HEK293 (cell line): ENCODE data around the gene CCT3.

Source experiments
- KLF7 ChIP-seq: fragments of 450-650 bp; formaldehyde crosslinking; IDR thresholded peaks from 2 replicates; pipeline ENCODE4 v1.5.1; 2016; ENCODE audit warnings: missing biosample characterization, missing genetic modification characterization, borderline replicate concordance
- TCF7L2 ChIP-seq: IDR thresholded peaks from 2 replicates; pipeline ENCODE4 v1.6.1; 2011; ENCODE audit warnings: low read depth, mild to moderate bottlenecking, inconsistent platforms, low read length, moderate library complexity, borderline replicate concordance
- ZBTB20 ChIP-seq: fragments of 450-650 bp; formaldehyde crosslinking; IDR thresholded peaks from 2 replicates; pipeline ENCODE4 v1.5.1; 2016; ENCODE audit warnings: missing biosample characterization, missing genetic modification characterization
- ZNF24 ChIP-seq: fragments of 450-650 bp; formaldehyde crosslinking; IDR thresholded peaks from 2 replicates; pipeline ENCODE4 v1.5.1; 2016; ENCODE audit warnings: missing biosample characterization, missing genetic modification characterization
- ZNF274 ChIP-seq, 2 experiments: fragments of 200-500 bp in 1 of 2; fragments of 450-650 bp in 1 of 2; sonication (Bioruptor generic) in 1 of 2; formaldehyde crosslinking in 1 of 2; IDR thresholded peaks; 2 replicates each; pipeline versions ENCODE4 v1.5.1 to v1.6.1; 2014 to 2016; ENCODE audit warnings: borderline replicate concordance in 1 of 2, inconsistent platforms in 1 of 2, low read length in 1 of 2, missing biosample characterization in 1 of 2, missing genetic modification characterization in 1 of 2
- ZNF501 ChIP-seq: fragments of 450-650 bp; formaldehyde crosslinking; IDR thresholded peaks from 2 replicates; pipeline ENCODE4 v1.5.1; 2016; ENCODE audit warnings: missing biosample characterization, missing genetic modification characterization
- TF ChIP-seq, protein P1 (sequence below): fragments of 450-650 bp; formaldehyde crosslinking; IDR thresholded peaks from 2 replicates; pipeline ENCODE4 v1.5.1; 2016; ENCODE audit warnings: missing biosample characterization, missing genetic modification characterization
- TF ChIP-seq, protein P2 (sequence below): fragments of 450-650 bp; formaldehyde crosslinking; IDR thresholded peaks from 2 replicates; pipeline ENCODE4 v1.5.1; 2016; ENCODE audit warnings: missing biosample characterization, missing genetic modification characterization
- TF ChIP-seq, protein P3 (sequence below): fragments of 450-650 bp; formaldehyde crosslinking; IDR thresholded peaks from 2 replicates; pipeline ENCODE4 v1.5.1; 2017; ENCODE audit warnings: missing biosample characterization, missing genetic modification characterization

DNA sequence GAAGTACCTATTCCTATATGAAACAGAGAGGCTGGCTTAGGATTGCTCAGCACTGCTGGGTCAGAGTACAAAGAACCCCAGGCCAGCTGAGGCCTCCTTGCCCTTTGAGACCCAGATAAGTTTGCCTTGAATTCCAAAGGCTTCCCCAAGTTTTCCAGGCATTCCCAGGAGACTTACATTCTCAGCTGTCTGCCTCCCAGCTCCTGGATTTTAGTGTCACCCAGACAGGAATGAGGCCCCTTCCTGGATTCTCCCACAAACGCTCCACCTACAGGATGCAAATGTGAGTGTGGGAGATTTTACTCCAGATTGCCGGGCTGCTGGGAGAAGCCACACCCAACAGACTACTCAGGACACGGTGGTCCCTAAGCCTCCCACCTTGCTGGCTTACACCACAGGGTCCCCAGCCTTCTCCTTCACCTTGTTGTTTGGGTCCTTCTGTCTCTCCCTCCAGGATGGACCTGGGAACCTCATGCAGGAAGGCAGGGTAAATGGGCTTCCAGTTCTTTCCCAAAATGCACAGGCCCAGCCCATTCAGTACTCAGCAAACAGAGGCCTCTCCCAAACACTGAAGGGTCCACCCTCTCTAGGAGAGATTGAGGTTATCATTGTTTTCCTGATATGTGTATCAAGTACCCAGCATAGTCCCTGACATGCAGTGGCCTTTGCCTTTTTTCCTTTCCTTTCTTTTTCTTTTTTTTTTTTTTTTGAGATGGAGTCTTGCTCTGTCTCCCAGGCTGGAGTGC lies 41.5 kb upstream of the CCT3 start:
- TF ChIP-seq, protein P1, sequence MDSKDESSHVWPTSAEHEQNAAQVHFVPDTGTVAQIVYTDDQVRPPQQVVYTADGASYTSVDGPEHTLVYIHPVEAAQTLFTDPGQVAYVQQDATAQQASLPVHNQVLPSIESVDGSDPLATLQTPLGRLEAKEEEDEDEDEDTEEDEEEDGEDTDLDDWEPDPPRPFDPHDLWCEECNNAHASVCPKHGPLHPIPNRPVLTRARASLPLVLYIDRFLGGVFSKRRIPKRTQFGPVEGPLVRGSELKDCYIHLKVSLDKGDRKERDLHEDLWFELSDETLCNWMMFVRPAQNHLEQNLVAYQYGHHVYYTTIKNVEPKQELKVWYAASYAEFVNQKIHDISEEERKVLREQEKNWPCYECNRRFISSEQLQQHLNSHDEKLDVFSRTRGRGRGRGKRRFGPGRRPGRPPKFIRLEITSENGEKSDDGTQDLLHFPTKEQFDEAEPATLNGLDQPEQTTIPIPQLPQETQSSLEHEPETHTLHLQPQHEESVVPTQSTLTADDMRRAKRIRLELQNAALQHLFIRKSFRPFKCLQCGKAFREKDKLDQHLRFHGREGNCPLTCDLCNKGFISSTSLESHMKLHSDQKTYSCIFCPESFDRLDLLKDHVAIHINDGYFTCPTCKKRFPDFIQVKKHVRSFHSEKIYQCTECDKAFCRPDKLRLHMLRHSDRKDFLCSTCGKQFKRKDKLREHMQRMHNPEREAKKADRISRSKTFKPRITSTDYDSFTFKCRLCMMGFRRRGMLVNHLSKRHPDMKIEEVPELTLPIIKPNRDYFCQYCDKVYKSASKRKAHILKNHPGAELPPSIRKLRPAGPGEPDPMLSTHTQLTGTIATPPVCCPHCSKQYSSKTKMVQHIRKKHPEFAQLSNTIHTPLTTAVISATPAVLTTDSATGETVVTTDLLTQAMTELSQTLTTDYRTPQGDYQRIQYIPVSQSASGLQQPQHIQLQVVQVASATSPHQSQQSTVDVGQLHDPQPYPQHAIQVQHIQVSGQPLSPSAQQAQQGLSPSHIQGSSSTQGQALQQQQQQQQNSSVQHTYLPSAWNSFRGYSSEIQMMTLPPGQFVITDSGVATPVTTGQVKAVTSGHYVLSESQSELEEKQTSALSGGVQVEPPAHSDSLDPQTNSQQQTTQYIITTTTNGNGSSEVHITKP = peak; percentile 72
- TF ChIP-seq ZNF24 (tag by site-specific recombination) = no peak
- no peak for TF ChIP-seq KLF7 (tag by site-specific recombination)
- TF ChIP-seq, protein P2, sequence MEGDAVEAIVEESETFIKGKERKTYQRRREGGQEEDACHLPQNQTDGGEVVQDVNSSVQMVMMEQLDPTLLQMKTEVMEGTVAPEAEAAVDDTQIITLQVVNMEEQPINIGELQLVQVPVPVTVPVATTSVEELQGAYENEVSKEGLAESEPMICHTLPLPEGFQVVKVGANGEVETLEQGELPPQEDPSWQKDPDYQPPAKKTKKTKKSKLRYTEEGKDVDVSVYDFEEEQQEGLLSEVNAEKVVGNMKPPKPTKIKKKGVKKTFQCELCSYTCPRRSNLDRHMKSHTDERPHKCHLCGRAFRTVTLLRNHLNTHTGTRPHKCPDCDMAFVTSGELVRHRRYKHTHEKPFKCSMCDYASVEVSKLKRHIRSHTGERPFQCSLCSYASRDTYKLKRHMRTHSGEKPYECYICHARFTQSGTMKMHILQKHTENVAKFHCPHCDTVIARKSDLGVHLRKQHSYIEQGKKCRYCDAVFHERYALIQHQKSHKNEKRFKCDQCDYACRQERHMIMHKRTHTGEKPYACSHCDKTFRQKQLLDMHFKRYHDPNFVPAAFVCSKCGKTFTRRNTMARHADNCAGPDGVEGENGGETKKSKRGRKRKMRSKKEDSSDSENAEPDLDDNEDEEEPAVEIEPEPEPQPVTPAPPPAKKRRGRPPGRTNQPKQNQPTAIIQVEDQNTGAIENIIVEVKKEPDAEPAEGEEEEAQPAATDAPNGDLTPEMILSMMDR = no peak
- TF ChIP-seq, protein P3, sequence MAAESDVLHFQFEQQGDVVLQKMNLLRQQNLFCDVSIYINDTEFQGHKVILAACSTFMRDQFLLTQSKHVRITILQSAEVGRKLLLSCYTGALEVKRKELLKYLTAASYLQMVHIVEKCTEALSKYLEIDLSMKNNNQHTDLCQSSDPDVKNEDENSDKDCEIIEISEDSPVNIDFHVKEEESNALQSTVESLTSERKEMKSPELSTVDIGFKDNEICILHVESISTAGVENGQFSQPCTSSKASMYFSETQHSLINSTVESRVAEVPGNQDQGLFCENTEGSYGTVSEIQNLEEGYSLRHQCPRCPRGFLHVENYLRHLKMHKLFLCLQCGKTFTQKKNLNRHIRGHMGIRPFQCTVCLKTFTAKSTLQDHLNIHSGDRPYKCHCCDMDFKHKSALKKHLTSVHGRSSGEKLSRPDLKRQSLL (tag by site-specific recombination) = no peak
- TF ChIP-seq ZNF501 = no peak
- TF ChIP-seq ZBTB20 (tag by site-specific recombination) = peak; percentile 96
- TF ChIP-seq ZNF274 (IDR thresholded peaks at IDR 0.05; ENCODE audit: low read length) = no peak
- TF ChIP-seq ZNF274 (tag by site-specific recombination; IDR thresholded peaks at IDR 0.05; ENCODE audit: borderline replicate concordance) = no peak
- TF ChIP-seq TCF7L2 = no peak
